Measurements from ENCODE around the gene UNC50.
"Not testable (repeated sequence)": the region's sequence is repeated elsewhere in the genome, so short reads cannot be mapped to it uniquely, and the experiment has no call there.

UNC50 gene

DNA sequence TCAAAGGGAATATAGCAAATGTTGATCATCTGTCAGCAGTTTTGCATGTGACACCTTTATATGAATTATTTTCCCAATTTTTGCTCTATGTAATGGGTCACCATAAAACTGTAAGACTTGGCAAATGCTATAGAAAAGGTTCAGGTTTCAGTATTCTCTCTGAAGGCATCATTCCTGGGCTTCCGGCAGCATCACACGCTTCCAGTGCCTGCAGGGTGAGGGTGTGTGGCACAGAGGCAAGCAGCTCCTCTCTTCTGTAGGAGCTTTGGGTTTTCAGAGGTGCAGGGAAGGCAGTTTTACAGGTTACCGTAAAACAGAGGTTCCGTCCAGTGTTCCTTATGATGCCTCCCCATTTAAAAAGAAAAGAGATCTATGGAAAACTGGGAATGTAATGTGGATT, 18.9 kb upstream of the UNC50 start:
- TF ChIP-seq, protein P1, sequence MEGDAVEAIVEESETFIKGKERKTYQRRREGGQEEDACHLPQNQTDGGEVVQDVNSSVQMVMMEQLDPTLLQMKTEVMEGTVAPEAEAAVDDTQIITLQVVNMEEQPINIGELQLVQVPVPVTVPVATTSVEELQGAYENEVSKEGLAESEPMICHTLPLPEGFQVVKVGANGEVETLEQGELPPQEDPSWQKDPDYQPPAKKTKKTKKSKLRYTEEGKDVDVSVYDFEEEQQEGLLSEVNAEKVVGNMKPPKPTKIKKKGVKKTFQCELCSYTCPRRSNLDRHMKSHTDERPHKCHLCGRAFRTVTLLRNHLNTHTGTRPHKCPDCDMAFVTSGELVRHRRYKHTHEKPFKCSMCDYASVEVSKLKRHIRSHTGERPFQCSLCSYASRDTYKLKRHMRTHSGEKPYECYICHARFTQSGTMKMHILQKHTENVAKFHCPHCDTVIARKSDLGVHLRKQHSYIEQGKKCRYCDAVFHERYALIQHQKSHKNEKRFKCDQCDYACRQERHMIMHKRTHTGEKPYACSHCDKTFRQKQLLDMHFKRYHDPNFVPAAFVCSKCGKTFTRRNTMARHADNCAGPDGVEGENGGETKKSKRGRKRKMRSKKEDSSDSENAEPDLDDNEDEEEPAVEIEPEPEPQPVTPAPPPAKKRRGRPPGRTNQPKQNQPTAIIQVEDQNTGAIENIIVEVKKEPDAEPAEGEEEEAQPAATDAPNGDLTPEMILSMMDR (IDR thresholded peaks at IDR 0.05; ENCODE audit: insufficient read depth, low read length) = no peak
- TF ChIP-seq GABPA (IDR thresholded peaks at IDR 0.05; ENCODE audit: low read depth) (no peak), SPI1 (IDR thresholded peaks at IDR 0.05; ENCODE audit: borderline replicate concordance, low read depth) (no peak), POLR2AphosphoS5 (IDR thresholded peaks at IDR 0.05; ENCODE audit: low read depth) (no peak)
- TF ChIP-seq, protein P2, sequence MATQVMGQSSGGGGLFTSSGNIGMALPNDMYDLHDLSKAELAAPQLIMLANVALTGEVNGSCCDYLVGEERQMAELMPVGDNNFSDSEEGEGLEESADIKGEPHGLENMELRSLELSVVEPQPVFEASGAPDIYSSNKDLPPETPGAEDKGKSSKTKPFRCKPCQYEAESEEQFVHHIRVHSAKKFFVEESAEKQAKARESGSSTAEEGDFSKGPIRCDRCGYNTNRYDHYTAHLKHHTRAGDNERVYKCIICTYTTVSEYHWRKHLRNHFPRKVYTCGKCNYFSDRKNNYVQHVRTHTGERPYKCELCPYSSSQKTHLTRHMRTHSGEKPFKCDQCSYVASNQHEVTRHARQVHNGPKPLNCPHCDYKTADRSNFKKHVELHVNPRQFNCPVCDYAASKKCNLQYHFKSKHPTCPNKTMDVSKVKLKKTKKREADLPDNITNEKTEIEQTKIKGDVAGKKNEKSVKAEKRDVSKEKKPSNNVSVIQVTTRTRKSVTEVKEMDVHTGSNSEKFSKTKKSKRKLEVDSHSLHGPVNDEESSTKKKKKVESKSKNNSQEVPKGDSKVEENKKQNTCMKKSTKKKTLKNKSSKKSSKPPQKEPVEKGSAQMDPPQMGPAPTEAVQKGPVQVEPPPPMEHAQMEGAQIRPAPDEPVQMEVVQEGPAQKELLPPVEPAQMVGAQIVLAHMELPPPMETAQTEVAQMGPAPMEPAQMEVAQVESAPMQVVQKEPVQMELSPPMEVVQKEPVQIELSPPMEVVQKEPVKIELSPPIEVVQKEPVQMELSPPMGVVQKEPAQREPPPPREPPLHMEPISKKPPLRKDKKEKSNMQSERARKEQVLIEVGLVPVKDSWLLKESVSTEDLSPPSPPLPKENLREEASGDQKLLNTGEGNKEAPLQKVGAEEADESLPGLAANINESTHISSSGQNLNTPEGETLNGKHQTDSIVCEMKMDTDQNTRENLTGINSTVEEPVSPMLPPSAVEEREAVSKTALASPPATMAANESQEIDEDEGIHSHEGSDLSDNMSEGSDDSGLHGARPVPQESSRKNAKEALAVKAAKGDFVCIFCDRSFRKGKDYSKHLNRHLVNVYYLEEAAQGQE (IDR thresholded peaks at IDR 0.05; ENCODE audit: insufficient replicate concordance, low read depth) = no peak
- no peaks in the 10 kb centered on the region for H3K27me3 ChIP-seq (ENCODE audit: insufficient read depth, poor library complexity, severe bottlenecking)
- H3K4me3 ChIP-seq (replicated peaks; ENCODE audit: insufficient read depth, low read length) = no peak overlapping the region
- no peak overlapping the region for H3K27ac ChIP-seq (replicated peaks)
- no peak for DNase-seq (ENCODE audit: low read depth in 1 of 2, low spot score in 1 of 2)

DNA sequence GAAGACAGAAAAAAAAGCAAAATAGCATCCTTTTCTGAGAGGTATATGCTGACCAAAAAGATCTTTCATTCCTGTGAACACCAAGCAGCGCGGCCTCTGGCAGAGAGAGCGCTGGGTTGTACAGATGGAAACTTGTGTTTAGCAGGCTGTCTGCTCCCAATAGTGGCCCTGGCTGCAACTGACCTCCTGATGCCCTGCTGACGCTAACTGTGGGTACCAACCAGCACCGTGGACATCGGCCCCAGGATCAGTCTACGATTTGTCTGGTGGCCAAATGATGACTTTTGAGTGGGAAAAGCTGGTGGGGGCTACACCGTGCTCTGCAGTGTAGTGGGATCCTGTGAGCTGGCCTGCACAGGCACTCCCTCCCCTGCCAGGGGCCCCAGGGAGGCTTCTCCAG, 15.8 kb upstream of the UNC50 start:
- TF ChIP-seq SPI1 (IDR thresholded peaks at IDR 0.05; ENCODE audit: borderline replicate concordance, low read depth) (no peak), GABPA (IDR thresholded peaks at IDR 0.05; ENCODE audit: low read depth) (no peak), POLR2AphosphoS5 (IDR thresholded peaks at IDR 0.05; ENCODE audit: low read depth) (no peak)
- TF ChIP-seq, protein P1 (IDR thresholded peaks at IDR 0.05; ENCODE audit: insufficient read depth, low read length) = no peak
- TF ChIP-seq, protein P2 (IDR thresholded peaks at IDR 0.05; ENCODE audit: insufficient replicate concordance, low read depth) = no peak
- Histone ChIP-seq H3K27me3 (ENCODE audit: insufficient read depth, poor library complexity, severe bottlenecking) (no peaks in the 10 kb centered on the region), H3K4me3 (replicated peaks; ENCODE audit: insufficient read depth, low read length) (no peak overlapping the region), H3K27ac (replicated peaks) (no peak overlapping the region)
- DNase-seq (ENCODE audit: low read depth in 1 of 2, low spot score in 1 of 2) = no peak

DNA sequence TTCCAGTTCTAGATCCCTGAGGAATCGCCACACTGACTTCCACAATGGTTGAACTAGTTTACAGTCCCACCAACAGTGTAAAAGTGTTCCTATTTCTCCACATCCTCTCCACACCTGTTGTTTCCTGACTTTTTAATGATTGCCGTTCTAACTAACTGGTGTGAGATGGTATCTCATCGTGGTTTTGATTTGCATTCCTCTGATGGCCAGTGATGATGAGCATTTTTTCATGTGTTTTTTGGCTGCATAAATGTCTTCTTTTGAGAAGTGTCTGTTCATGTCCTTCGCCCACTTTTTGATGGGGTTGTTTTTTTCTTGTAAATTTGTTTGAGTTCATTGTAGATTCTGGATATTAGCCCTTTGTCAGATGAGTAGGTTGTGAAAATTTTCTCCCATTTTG, 13.7 kb upstream of the UNC50 start:
- H3K4me3 ChIP-seq (replicated peaks; ENCODE audit: insufficient read depth, low read length); DNase-seq (ENCODE audit: low read depth in 1 of 2, low spot score in 1 of 2); H3K27me3 ChIP-seq (ENCODE audit: insufficient read depth, poor library complexity, severe bottlenecking); H3K27ac ChIP-seq (replicated peaks): not testable (repeated sequence)

DNA sequence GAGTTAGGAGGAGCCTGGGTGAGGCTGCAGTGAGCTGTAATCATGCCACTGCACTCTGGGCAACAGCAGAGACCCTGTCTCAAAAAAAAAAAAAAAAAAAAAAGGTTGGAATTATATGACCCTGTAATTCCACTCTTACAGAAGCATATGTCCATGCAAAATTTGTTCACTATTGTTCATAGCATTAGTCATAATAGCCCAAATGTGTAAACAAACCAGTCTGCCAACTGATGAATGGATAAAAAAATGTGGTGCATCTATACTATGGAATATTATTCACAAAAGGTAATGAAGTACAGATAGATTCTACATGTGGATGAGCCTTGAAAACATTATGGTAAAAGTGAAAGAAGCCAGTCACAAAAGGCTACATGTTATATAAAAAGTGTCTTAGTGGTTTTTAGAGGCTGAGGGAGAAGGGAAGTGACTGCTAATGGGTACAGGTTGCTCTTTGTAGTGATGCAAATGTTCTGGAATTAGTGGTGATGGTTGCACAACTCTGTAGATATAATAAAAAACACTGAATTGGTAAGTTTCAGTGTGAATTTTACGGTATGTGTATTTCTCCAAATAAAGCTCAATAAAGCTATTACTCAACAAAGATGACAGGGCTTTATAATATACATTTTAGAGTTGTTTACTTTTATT, 9.5 kb upstream of the UNC50 start:
- no peak for DNase-seq (ENCODE audit: low read depth in 1 of 2, low spot score in 1 of 2)
- Histone ChIP-seq H3K4me3 (replicated peaks; ENCODE audit: insufficient read depth, low read length) (no peak overlapping the region), H3K27me3 (ENCODE audit: insufficient read depth, poor library complexity, severe bottlenecking) (no peaks in the 10 kb centered on the region), H3K27ac (replicated peaks) (no peak overlapping the region)
- 0 out of 2 replicates have a peak, but pooled peaks have one; percentile 14 for TF ChIP-seq SPI1 (IDR thresholded peaks at IDR 0.05; ENCODE audit: borderline replicate concordance, low read depth)
- TF ChIP-seq, protein P1 (IDR thresholded peaks at IDR 0.05; ENCODE audit: insufficient read depth, low read length) = no peak
